OCI-M2 (cell line): ENCODE results near the gene AP1AR.
"Not testable (repeated sequence)": the region's sequence is repeated elsewhere in the genome, so short reads cannot be mapped to it uniquely, and the experiment has no call there.

Source experiments
- DNase-seq: peaks from one replicate; lab custom pipeline; 2025; ENCODE audit not compliant: unreplicated experiment; lab: John Stamatoyannopoulos, UW

The AP1AR gene

GRCh38 chr4:112309263-112309791 lies 77.7 kb downstream of the AP1AR start:
- DNase-seq: not testable (repeated sequence)

- DNase-seq: no peak
Measured at GRCh38 chr4:112311516-112311915, 79.9 kb downstream of the AP1AR start.

GRCh38 chr4:112312610-112313239 lies 81.1 kb downstream of the AP1AR start:
- no peak for DNase-seq

GRCh38 chr4:112315446-112315845 lies 83.9 kb downstream of the AP1AR start:
- no peak for DNase-seq

DNA sequence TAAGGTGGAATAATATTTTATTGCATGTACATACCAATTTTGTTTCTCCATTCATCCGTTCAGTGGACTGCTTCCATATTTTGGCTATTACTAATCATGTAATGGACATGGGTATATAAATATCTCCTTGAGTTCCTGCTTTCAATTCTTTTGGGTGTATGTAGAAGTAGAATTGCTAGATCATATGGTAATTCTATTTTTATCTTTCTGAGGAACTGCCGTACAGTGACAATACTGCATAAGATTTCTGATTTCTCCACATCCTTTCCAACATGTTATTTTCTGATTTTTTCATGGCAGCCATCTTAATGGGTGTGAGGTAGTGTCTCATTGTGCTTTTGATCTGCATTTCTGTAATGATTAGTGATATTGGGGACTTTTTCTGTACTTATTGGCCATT lies 84.8 kb downstream of the AP1AR start:
- DNase-seq: no peak

DNA sequence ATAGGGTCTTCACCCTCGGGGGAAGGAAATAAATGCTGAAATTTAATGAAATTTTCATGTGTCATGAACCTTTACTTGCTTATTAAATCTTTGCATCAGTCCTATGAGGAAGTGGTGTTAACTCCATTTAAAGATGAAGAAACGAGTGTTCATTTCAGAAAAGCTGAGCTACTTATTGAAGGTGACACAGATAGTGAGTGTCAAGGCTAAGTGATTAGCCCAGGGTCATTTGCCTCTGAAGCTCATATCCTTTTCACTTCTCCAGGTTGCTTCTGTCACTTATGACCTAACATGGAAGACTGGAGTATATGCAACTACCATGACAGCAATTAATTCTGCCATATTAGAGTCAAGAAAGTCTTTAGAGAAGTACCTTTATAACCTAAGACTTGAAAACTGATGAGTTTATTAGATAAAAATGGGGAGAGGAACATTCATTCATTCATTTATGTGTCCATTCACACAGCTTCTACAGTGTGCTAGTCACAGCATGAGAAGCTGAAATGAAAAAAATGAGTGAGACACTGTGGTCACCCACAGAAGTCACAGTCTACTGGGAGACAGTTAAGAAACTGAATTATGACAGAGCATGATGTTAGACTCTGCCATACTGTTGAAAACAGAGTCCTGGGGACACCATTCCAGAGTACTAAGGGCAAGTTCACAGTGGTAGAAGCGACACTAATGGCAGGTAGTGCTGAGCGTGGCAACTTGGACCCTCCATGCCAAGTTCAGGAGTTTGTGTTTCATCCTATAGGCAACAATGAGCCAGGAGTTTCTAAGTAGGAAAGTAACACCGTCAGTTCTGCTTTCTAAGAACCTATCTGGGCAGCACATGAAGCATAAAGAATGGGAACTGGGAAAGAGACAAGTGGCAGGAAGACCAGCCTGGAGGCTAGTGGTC lies 86.9 kb downstream of the AP1AR start:
- DNase-seq: no peak
